ENCODE measurements around the gene MAP4K5. TPM values are rescaled to one million over a fixed set of nuclear protein-coding genes. Genes with fewer than 3 reads are reported as not detected.

Gene MAP4K5
- total RNA-seq, 1 experiment from 2014 or later = 33.1 TPM

DNA sequence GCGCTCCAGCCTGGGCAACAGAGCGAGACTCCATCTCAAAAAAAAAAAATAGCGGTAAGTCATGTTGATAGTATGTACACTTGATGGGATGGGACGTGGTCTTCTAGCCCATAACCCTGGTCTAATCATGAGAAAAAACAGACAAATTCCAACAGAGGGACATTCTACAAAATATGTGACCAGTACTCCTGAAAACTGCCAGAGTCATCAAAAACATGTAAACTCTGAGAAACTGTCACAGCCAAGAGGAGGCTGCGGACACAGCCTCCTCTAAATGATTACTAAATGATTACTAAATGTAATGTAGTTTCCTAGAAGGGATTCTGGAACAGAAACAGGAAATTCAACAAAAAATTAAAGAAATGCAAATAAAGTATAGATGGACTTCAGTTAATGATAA is 156.6 kb downstream of the MAP4K5 start:
- Histone ChIP-seq H3K4me3 (ENCODE audit: low read depth in 2 of 2, low read length in 2 of 2) (no peak overlapping the region), H3K4me1 (ENCODE audit: control insufficient read depth, insufficient read depth, low read length) (no peaks in the 10 kb centered on the region), H3K27me3 (ENCODE audit: control insufficient read depth, insufficient read depth, low read length) (no peaks in the 10 kb centered on the region), H3K36me3 (ENCODE audit: control insufficient read depth, insufficient read depth, low read length) (no peaks in the 10 kb centered on the region), H3K27ac (ENCODE audit: low read length) (no peak overlapping the region), H3K9me3 (ENCODE audit: control insufficient read depth, insufficient read depth, low read depth, low read length) (no peaks in the 10 kb centered on the region)
- ChIA-PET CTCF (no interaction called here), POLR2A (no interaction called here)
- intact Hi-C loops (cut with micrococcal nuclease; ENCODE audit: unreplicated experiment) (no loop called here), in situ Hi-C loops (cut with HindIII; ENCODE audit: low pct_unique_long_range_greater_than_20kb, low sequenced_read_pairs) (no loop called here)
- ATAC-seq (no peak), DNase-seq (ENCODE audit: low read depth, low spot score) (no peak)
- no peak for TF ChIP-seq TCF7L2 (IDR thresholded peaks at IDR 0.05; ENCODE audit: low read depth, low read length)
- TF ChIP-seq, protein P1, sequence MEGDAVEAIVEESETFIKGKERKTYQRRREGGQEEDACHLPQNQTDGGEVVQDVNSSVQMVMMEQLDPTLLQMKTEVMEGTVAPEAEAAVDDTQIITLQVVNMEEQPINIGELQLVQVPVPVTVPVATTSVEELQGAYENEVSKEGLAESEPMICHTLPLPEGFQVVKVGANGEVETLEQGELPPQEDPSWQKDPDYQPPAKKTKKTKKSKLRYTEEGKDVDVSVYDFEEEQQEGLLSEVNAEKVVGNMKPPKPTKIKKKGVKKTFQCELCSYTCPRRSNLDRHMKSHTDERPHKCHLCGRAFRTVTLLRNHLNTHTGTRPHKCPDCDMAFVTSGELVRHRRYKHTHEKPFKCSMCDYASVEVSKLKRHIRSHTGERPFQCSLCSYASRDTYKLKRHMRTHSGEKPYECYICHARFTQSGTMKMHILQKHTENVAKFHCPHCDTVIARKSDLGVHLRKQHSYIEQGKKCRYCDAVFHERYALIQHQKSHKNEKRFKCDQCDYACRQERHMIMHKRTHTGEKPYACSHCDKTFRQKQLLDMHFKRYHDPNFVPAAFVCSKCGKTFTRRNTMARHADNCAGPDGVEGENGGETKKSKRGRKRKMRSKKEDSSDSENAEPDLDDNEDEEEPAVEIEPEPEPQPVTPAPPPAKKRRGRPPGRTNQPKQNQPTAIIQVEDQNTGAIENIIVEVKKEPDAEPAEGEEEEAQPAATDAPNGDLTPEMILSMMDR (IDR thresholded peaks at IDR 0.05) = no peak
- no peak for TF ChIP-seq SIN3A (IDR thresholded peaks at IDR 0.05; ENCODE audit: borderline replicate concordance, insufficient read depth, low read depth, low read length)
- TF ChIP-seq, protein P2, sequence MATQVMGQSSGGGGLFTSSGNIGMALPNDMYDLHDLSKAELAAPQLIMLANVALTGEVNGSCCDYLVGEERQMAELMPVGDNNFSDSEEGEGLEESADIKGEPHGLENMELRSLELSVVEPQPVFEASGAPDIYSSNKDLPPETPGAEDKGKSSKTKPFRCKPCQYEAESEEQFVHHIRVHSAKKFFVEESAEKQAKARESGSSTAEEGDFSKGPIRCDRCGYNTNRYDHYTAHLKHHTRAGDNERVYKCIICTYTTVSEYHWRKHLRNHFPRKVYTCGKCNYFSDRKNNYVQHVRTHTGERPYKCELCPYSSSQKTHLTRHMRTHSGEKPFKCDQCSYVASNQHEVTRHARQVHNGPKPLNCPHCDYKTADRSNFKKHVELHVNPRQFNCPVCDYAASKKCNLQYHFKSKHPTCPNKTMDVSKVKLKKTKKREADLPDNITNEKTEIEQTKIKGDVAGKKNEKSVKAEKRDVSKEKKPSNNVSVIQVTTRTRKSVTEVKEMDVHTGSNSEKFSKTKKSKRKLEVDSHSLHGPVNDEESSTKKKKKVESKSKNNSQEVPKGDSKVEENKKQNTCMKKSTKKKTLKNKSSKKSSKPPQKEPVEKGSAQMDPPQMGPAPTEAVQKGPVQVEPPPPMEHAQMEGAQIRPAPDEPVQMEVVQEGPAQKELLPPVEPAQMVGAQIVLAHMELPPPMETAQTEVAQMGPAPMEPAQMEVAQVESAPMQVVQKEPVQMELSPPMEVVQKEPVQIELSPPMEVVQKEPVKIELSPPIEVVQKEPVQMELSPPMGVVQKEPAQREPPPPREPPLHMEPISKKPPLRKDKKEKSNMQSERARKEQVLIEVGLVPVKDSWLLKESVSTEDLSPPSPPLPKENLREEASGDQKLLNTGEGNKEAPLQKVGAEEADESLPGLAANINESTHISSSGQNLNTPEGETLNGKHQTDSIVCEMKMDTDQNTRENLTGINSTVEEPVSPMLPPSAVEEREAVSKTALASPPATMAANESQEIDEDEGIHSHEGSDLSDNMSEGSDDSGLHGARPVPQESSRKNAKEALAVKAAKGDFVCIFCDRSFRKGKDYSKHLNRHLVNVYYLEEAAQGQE (IDR thresholded peaks at IDR 0.05; ENCODE audit: insufficient read depth in 1 of 2, low read depth in 2 of 2, low read length in 1 of 2) = no peak
- no peak for TF ChIP-seq POLR2AphosphoS5 (IDR thresholded peaks at IDR 0.05; ENCODE audit: low read depth, low read length)
- no TSS peak for BruUV-seq (replicated peaks)

DNA sequence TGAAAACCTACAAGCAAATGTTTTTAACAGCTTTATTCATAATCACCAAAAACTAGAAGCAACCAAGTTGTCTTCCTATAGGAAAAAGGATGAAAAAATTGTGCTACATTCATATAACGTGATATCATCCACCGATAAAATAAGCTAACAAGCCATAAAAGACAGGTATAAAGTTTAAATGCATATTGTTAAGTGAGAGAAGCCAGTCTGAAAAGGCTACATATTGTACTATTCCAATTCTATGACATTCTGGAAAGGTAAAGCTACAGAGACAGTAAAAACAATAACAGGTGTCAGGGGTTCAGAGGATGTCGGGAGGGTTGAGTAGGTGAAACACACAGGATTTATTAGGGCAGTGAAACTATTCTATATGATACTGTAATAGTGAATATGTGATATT is 158.4 kb downstream of the MAP4K5 start:
- Histone ChIP-seq H3K27me3 (ENCODE audit: control insufficient read depth, insufficient read depth, low read length) (no peaks in the 10 kb centered on the region), H3K36me3 (ENCODE audit: control insufficient read depth, insufficient read depth, low read length) (no peaks in the 10 kb centered on the region), H3K27ac (ENCODE audit: low read length) (no peak overlapping the region), H3K4me3 (ENCODE audit: low read depth in 2 of 2, low read length in 2 of 2) (no peak overlapping the region), H3K4me1 (ENCODE audit: control insufficient read depth, insufficient read depth, low read length) (no peaks in the 10 kb centered on the region), H3K9me3 (ENCODE audit: control insufficient read depth, insufficient read depth, low read depth, low read length) (no peaks in the 10 kb centered on the region)
- POLR2A ChIA-PET = no interaction called here
- in situ Hi-C loops (cut with HindIII; ENCODE audit: low pct_unique_long_range_greater_than_20kb, low sequenced_read_pairs) (no loop called here), intact Hi-C loops (cut with micrococcal nuclease; ENCODE audit: unreplicated experiment) (no loop called here)
- DNase-seq (ENCODE audit: low read depth, low spot score) (no peak), ATAC-seq (no peak)
- BruUV-seq (replicated peaks) = no TSS peak
- CTCF ChIA-PET = interaction anchor here (0.6 kb wide), 1 partner anchor 112 kb away, joined by 3 read pairs; no protein-coding TSS in a partner anchor
- TF ChIP-seq TCF7L2 (IDR thresholded peaks at IDR 0.05; ENCODE audit: low read depth, low read length) = no peak
- TF ChIP-seq, protein P2 (IDR thresholded peaks at IDR 0.05; ENCODE audit: insufficient read depth in 1 of 2, low read depth in 2 of 2, low read length in 1 of 2) = no peak
- no peak for TF ChIP-seq POLR2AphosphoS5 (IDR thresholded peaks at IDR 0.05; ENCODE audit: low read depth, low read length)
- TF ChIP-seq, protein P1 (IDR thresholded peaks at IDR 0.05) = no peak
- no peak for TF ChIP-seq SIN3A (IDR thresholded peaks at IDR 0.05; ENCODE audit: borderline replicate concordance, insufficient read depth, low read depth, low read length)

Data from Panc1 (cell line).